RCC 7860 (cell line): ENCODE measurements around the gene FAM83C.
A peak's percentile ranks its signal among the peaks of the same experiment; 100 is the strongest.

Experiments
- DNase-seq: peaks from one replicate; pipeline ENCODE4 v3.0.0-alpha.2; 2015; ENCODE audit warnings: low spot score
- FAIRE-seq: peaks from 2 replicates; lab custom pipeline; 2012; peaks lifted over from hg19 to GRCh38; lab: Jason Lieb, UNC

FAM83C gene

DNA sequence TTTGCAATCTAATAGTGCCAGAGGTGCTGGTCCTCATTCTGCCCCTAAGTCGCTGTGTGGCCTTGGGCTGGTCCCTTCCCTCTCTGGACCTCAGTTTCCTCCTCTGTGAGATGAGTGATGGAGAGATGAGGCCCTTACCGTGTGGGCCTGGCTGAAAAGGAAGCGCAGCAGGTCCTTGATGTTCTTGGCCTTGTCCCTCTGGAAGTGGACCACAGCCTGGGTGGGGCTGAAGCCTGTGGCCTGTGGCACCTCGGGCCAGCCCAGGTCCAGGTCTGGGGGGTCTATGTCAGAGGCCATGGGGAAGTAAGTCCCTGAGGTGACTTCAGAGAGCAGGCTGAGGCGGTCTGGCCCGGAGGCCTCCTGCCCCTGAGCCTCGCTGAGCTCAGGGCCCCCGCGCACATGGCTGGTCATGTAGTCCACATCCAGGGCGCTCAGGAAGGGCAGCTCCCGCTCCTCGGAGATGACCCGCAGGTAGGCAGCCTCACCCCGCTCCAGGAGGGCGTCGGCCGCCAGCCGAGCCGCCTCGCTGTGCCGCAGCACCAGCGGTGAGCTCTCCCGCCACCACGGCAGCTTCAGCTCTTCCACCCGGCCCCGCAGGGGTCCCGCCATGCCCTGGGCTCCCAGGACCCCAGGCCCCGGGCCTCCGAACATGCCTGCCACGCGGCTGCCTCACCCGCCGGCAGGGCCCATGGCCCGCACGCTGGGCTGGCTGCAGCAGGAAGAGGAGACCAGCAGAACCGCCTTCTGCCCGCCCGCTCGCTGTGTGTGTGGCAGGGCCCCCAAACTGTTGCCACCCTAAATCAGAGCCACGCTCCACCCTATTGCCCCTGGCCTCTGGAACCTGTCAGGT lies at the start of gene FAM83C:
FAM83C (minus strand) TSS at position 772 of the 850 bp plus-strand sequence; CDS start at position 651, 121 bp downstream.
- DNase-seq (no peak), FAIRE-seq (no peak)

DNA sequence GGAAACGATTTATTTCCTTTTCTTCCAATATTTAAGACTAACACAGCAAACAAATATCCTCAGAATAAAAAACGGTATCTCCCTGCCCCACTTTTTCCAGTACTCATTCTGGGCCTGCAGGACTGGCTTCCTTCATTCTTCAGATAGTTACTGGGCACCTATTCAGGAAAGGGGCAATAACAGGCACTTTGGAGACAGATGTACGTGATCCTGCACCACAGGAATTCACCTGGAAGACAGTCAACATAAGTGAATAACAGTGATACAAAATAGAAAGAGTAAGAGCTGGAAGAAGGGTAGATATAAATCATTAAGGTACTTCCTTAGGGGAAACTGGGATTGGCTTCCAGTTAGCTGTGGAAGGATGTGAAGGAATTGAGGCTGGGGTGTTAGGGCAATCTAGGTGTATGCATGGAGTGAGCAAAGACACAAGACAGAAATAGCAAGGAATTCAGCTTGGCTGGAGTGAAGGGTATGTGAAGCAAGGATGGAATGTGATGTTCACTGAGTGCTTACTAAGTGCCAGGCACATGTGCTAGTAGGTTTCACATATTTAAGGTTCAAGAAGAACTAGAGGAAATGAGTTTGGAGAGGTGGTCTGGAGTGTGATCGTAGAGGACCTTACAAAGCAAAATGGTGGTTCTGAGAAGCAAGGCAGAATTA lies 49.3 kb upstream of the FAM83C start:
- no peak for FAIRE-seq

DNA sequence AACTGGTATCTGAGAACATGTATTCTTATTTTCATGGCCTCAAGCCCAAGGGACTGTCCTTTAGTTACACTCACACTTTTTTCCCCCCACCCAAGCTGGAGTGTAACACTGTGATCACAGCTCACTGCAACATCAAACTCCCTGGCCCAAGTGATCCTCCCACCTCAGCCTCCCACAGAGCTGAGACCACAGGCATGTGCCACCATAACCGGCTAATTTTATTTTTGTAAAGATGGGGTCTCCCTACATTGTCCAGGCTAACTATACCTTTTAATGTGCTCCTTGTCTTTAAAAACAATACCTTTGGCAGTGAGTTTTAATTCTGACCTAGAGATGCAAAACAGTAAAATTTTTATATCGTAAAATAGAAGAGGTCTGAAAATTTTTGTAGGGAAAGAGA lies 48.2 kb upstream of the FAM83C start:
- DNase-seq (no peak), FAIRE-seq (no peak)

More for the DNA sequence above, 49.3 kb upstream of the FAM83C start:
- no peak for DNase-seq

DNA sequence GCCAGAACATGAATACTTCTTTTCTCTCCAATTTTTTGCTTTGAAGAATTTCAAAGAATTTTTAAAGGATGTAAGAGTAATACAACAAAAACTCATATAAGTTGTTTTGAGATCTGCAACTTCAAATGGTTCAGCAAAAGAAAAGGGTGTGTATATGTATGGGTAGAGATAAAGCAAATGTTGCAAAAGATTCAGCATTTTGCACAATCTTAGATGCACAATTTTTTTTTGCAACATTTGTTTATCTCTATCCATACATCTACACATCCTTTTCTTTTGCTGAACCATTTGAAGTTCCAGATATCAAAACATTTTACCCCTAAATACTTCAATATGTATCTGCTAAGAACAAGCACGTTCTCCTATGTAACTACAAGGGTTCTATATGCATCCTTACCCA lies 47.4 kb upstream of the FAM83C start:
- FAIRE-seq (no peak), DNase-seq (no peak)

DNA sequence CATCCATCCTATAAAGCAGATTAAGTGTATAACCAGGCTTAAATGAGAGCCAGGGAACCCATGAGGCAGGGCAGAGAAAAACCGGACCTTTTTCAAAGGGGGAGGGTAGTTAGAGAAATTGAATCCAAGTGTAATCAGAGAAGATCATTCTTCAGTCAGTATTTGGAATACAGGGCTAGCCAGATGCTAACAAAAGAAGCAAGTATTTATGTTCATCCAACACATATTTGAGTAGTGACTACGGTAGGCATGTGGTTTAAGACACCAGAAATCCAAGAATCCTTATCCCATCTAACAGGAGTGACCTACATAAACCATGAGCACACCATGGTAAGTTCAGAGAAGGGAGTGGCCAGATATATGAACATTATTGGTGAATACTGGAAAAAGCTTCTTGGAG lies 46.8 kb upstream of the FAM83C start:
- DNase-seq (peak; percentile 75), FAIRE-seq (peak; percentile 48)

DNA sequence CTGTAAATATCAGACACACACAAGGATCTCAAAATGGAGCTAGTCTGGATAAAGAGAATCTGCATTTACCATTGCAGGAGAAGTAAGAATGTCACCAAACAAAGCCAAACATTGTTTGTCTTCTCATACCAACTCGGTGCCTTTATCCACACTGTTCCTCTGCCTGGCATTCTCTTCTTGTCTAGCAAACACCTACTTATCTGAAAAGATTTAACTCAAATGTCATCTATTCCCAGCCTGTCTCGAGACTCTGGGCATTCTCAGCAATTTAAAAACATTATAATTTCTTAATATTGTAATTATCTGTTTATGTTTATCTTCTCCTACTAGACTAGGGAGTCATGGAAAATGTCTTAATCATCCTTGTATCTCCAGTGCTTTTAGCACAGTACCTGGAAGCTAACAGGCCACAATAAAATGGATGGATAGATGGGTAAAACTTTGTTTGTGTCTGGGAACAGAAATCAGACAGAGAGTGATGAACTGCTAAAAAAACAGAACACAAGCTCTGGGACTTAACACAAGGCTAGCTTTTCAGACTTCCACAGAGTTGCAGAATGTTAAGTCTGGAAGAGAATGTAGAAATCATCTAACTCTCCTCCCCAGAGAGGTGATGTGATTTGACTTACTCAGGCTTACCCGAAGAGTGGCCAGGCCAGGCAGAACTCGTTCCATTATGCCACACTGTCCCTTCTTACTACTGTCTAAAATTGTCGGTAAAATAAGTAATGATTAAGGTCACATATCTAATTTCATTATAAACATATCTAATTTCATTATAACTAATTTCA lies 42.3 kb upstream of the FAM83C start:
- no peak for DNase-seq

DNA sequence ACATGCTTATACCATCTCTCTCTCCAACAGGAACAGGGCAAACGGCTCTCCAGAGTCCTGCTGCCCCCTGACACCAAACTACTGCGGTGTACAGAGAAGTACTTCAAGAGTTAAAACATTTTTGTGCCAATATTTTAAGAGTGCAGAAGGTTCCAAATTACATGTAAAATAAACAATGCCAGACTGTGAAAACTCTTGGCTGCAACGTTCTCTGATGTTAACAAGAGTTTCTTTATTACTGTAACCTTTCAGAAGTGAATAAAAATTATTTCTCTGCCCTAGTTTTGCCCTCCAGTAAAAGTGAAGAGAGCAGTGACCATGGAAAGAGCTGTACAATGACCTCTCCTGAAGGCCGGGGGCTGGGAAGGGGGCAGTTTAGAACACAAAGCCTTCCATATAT lies 41.4 kb upstream of the FAM83C start:
- DNase-seq = no peak
- no peak for FAIRE-seq

More for the DNA sequence above, 42.3 kb upstream of the FAM83C start:
- FAIRE-seq = no peak

DNA sequence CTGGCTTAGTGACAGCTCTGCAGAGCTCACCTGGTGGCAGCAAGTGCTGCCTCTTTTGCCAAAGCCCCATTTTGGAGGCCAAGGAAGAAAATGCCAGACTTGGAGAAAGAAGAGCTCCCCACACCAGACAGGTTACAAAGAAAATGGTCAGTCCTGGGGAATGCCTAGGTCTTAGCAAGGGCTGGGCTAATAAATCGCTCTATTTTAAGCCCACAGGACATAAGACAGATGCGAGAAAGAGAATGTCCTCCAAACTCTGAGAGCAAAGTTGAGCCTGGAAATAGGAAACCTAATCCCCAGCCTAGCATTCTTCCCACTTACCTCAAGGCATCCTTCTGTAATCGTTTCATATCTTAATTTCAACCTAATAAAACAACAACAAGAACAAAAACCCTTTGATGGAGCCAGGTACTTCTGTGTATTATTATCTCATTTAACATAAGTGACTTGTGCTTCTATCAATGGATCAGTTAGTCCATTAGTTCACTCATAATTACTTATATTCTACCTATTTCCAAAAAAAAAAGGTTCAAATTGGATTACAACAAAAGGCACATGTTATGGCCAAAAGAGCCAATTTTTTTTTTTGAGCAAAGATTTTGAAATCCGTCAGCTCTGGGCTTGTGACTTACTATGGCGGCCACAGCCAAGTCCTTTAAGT lies 40.4 kb upstream of the FAM83C start:
- FAIRE-seq = no peak
- DNase-seq = no peak

DNA sequence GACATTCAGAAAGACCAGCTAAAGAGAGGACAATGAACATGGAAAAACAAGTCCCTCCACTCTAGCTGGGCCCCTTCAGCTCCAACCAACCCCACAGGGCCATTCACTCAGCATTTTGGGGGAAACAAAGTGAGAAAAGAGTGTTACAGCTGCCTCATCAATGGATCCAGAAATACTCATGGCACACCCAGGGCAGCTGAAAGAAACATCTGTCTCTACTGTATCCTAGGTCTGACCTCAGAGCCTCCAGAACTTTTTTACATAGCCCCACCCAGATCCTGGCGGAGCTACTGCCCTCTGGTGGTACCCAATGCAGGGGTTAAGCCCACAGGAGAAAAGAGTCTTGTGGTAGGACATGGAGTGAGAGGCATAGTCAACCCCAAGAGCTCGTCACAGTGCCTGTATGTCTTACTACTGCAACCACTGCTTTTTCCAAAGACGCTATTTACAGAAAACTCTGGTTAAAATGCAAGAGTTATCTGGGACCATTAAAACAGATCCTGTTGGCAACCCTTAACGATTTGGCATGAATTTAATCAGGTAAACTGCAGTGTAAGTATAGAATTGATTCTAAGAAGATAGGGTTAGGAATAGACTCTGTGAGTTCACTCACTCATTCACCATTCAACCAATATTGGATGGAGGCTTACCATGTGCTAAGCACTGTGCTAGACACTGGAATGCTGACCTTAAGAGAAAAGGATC lies 37.4 kb upstream of the FAM83C start:
- no peak for FAIRE-seq
- peak; percentile 63 for DNase-seq

DNA sequence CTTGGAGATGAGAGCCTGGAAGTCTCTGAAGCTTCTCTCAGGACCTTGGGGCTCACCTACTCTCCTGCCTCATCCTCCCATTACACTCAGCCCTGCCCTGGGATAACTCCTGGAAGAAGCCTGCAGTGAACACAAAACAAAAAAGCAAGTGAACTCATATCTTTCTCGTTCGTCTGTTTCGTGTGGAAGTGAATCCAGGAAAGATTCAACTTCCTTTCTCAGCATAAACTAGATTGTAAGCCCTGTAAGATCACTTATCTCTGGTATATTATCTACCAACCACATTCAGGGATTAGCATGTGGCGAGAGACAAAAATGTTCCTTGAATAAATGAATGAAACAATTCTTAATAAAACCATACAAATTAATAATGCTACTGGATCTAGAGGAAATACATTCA lies 36.5 kb upstream of the FAM83C start:
- DNase-seq (no peak), FAIRE-seq (no peak)

DNA sequence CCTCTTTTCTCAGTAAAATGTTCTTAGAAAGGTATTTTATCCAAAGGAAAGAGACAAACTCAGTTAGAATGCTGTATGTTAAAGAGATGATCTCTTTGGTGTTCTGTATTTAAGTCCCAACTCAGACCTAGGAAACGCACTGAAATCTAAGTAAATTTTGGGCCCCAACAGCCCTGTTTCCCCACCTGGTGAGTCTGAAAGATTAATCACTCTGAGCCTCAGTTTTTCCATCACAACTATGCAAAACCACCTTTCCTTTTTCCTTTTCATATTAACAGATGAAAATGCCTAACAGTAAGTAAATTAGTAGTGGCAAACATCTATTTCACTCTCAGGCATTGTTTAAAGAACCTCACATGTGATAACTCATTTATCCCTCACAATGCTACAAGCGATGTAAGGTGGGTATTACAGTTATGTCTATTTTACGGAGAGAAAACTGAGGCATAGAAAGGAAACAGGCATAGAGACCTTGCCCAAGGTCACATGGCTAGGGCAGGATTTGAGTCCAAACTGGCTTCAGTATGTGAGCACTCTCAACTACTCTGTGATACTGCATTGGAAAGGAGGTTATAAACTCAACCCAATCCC lies 36.0 kb upstream of the FAM83C start:
- DNase-seq (no peak), FAIRE-seq (no peak)

DNA sequence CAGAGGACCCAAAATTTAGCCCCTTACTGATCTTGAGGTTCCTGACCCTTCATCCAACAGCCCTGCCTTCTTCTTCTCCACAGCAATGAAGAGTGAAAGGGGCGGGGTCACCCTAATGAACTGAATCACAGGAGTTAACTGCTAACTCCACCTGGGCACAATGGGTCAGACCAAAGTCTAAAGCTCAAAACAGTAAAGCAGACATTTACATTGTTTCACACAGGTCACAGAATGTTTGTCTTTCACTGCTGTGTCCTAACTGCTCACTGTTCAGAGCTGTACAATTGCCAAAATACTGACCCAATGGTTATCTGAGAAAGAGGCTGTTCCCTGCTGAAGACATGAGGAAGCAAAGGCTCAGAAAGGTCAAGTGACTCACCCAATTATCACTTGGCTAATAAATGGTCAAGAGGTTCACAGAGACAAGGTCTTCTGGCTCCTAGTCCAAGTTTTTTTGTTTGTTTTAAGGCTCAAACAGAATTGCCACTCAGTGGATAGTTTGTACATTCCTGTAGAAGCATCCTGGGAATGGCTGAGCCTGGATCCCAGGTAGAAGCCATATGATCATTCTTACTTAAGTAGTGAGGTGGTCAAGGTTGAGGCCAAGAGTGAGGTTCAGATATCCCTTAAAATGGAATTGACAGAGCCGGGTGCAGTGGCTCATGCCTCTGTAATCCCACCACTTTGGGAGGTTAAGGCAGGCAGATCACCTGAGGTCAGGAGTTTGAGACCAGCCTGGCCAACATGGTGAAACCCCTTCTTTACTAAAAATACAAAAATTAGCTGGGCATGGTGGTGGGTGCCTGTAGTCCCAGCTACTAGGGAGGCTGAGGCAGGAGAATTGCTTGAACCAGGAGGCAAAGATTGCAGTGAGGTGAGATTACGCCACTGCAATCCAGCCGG lies 35.1 kb upstream of the FAM83C start:
- DNase-seq (peak; percentile 94), FAIRE-seq (peak; percentile 97)

DNA sequence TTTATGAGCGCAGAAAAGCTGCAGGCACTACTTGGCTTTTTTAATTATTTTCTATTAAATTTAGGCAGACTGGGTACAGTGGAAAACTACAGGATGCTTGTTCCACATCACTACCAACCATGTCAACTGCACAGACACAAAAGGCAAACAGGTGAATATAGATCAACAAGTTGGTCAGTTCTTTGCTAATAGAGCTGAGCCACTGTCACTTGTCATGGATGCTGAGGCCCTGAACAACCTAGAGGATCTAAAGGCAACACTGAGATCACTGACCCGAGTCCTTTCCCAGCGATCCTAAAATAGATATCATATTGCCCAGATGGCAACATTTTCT lies 34.5 kb upstream of the FAM83C start:
- no peak for DNase-seq
- FAIRE-seq = no peak

DNA sequence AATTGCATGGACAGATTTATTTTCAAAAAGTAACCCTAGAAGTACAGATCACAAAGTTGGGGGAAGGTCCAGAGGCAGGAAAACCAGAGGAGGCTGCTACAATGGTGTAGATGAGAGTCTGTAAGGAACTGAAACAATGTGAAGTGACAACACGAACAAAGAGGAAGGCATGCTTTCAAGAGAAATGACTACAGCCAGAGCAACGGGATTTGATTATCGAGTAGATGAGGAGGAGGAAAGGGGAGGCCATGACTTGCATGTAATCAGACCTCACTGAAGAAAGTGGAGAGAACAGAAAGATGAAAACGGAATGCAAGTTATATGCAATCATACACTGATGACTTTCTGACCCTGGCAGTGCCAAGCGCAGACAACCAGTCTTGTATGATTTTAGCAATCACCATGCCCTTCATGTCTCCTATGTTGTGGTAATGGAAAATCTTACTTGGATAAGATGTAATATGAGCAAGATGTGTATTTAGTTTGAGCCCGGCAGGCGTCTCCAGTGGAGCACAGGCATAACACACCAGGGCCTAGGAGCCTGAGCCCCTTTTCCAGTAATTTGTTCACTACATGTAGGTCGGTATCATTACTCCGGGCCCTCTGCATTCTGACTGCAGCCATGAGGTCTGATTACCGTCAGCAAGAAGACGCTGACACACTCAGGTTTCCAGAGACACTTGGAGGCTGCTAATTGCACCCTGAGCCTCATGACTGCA lies 34.0 kb upstream of the FAM83C start:
- FAIRE-seq = no peak
- no peak for DNase-seq

DNA sequence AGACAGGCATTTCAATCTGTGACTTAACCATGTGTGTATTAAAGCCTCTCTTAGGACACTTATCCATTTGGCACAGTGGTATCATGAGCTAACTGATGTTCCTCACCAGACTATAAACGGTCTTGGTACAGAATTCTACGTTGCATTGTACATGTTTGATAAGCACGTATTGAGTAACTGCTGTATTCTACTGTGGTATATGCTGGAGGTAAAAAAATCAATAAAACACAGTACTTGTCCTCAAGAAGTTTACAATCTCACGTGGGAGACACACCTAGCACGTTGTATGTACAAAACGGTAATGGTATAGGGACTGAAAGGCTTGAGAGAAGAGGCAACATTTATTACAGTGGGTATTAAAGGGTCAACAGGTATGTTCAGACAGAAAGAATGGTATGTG lies 33.2 kb upstream of the FAM83C start:
- FAIRE-seq (no peak), DNase-seq (no peak)

DNA sequence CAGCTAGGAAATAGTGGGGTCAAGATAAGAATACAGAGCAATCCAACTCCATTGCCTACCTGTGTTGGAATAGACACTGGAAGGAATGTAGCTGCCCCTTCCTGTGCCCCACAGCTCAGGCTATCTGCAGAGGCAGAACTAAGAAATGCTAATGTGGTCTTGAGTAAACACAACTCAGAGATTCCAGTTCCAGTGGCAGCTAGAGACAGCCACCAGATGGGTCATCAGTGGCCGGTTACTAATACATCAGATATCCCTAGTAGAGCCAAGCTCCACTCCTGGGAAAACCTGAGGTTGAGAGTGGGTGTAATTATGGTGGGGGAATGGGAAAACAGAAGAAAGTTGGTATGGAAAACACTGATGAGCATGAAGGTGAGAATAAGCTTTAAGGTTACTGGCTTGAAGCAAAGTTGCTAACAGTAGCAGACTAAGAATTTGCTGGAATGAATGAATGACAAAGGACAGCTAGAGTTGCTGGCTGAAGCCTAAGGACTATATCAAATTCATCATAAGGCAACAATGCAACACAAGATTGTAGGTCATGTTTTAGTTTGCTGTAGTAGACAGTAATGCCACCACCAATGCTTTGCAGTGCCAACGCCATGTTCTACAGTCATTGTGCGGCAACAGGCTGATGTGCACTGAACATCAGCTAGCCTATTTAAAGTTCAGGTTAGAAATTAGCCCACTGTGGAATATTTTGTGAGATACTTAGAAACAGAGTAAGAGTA lies 28.3 kb upstream of the FAM83C start:
- FAIRE-seq = peak; percentile 98
- peak; percentile 100 for DNase-seq

DNA sequence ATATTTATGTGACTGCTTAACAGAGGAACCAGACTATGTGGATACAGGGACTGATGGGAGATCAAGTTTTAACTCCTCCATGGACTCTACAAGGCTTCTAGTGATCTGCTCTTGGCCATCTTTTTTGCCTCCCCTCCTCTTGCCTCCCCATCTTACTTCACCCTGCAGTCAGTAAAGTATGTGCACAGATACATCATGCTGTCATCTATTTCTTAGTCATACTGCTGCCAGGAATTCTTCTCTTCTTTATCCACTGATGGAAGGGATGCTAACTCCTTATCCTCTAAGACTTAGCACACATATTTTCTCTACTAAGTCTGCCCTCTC lies 27.6 kb upstream of the FAM83C start:
- DNase-seq = peak; percentile 91
- FAIRE-seq = no peak
